Measurements from ENCODE around the gene MAP3K12. TPM values are rescaled to one million over a fixed set of nuclear protein-coding genes. Genes with fewer than 3 reads are reported as not detected.
A peak's percentile ranks its signal among the peaks of the same experiment; 100 is the strongest.

The MAP3K12 gene
- total RNA-seq, 1 experiment from 2014 or later = 9.6 TPM

GRCh38 chr12:53468282-53468681 is 31.0 kb downstream of the MAP3K12 start:
- ChIA-PET CTCF (no interaction called here), POLR2A (ENCODE audit: unreplicated experiment) (no interaction called here)
- H4K20me1 ChIP-seq (ENCODE audit: low read length) = peaks cover 62% of the 10 kb centered on the region
- intact Hi-C loops (cut with micrococcal nuclease) = no loop called here
- H3K27me3 ChIP-seq (ENCODE audit: low read length) = no peaks in the 10 kb centered on the region
- no peaks in the 10 kb centered on the region for H3K9me3 ChIP-seq (ENCODE audit: low read length)
- no peak overlapping the region for H3K4me3 ChIP-seq (ENCODE audit: low read length)
- no peak overlapping the region for H3K9ac ChIP-seq (ENCODE audit: low read length)
- ATAC-seq = no peak
- H3K4me1 ChIP-seq (ENCODE audit: insufficient read depth, low read length) = no peaks in the 10 kb centered on the region
- no TSS peak for BruUV-seq (replicated peaks)
- no peak overlapping the region for H3K4me2 ChIP-seq (ENCODE audit: low read length)
- no peak overlapping the region for H3K27ac ChIP-seq (ENCODE audit: low read length)
- DNase-seq = no peak
- TF ChIP-seq CTCF (conservative IDR thresholded peaks at IDR 0.05; ENCODE audit: low read depth, low read length) (no peak), EZH2 (IDR thresholded peaks at IDR 0.05; ENCODE audit: low read length, unreplicated experiment) (no peak), EZH2phosphoT487 (IDR thresholded peaks at IDR 0.05; ENCODE audit: borderline replicate concordance, low read length) (no peak)
- H3F3A ChIP-seq (ENCODE audit: low read length, unreplicated experiment) = peaks cover 4% of the 10 kb centered on the region
- H3K79me2 ChIP-seq (ENCODE audit: low read length) = peaks cover 66% of the 10 kb centered on the region
- peaks cover 91% of the 10 kb centered on the region for H3K36me3 ChIP-seq (ENCODE audit: low read depth, low read length)
- no peak overlapping the region for H2AFZ ChIP-seq (ENCODE audit: low read length)
- H3K9me2 ChIP-seq (replicated peaks; ENCODE audit: low read length) = no peaks in the 10 kb centered on the region

GRCh38 chr12:53467880-53468279 is 31.4 kb downstream of the MAP3K12 start:
- Histone ChIP-seq H3F3A (ENCODE audit: low read length, unreplicated experiment) (peaks cover 4% of the 10 kb centered on the region), H3K4me3 (ENCODE audit: low read length) (no peak overlapping the region), H3K79me2 (ENCODE audit: low read length) (peaks cover 68% of the 10 kb centered on the region), H3K4me1 (ENCODE audit: insufficient read depth, low read length) (no peaks in the 10 kb centered on the region), H2AFZ (ENCODE audit: low read length) (no peak overlapping the region), H3K27ac (ENCODE audit: low read length) (no peak overlapping the region), H3K4me2 (ENCODE audit: low read length) (no peak overlapping the region), H3K9me2 (replicated peaks; ENCODE audit: low read length) (no peaks in the 10 kb centered on the region), H3K9ac (ENCODE audit: low read length) (no peak overlapping the region), H4K20me1 (ENCODE audit: low read length) (peaks cover 65% of the 10 kb centered on the region), H3K27me3 (ENCODE audit: low read length) (no peaks in the 10 kb centered on the region), H3K36me3 (ENCODE audit: low read depth, low read length) (peaks cover 93% of the 10 kb centered on the region), H3K9me3 (ENCODE audit: low read length) (no peaks in the 10 kb centered on the region)
- intact Hi-C loops (cut with micrococcal nuclease) = no loop called here
- no peak for DNase-seq
- POLR2A ChIA-PET (ENCODE audit: unreplicated experiment) = no interaction called here
- BruUV-seq (replicated peaks) = TSS peak; percentile 21
- ATAC-seq = no peak
- CTCF ChIA-PET = no interaction called here
- no peak for TF ChIP-seq CTCF (conservative IDR thresholded peaks at IDR 0.05; ENCODE audit: low read depth, low read length)
- TF ChIP-seq EZH2 (IDR thresholded peaks at IDR 0.05; ENCODE audit: low read length, unreplicated experiment) = no peak

DNA sequence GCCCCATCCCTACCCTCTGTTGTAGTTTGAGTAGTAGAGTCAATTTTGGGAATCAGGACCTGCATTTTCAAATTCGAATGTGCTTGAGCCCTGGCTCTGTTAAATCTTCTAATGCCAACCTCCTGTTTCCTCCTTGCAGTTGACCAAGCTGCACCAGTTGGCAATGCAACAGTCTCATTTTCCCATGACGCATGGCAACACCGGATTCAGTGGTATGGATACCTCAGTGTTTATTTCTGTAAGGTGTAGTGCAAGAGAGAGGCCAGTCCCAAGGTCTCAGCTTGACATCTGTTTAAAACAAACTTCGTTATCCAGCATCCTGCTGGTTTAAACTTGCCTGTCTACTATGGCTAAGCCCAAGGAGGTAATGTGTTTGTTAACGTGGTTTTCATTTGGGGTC is 32.2 kb downstream of the MAP3K12 start:
- H3K9me3 ChIP-seq (ENCODE audit: low read length) = no peaks in the 10 kb centered on the region
- H3K9me2 ChIP-seq (replicated peaks; ENCODE audit: low read length) = no peaks in the 10 kb centered on the region
- H3K4me3 ChIP-seq (ENCODE audit: low read length) = no peak overlapping the region
- no peak overlapping the region for H3K9ac ChIP-seq (ENCODE audit: low read length)
- H3K79me2 ChIP-seq (ENCODE audit: low read length) = peaks cover 71% of the 10 kb centered on the region
- H3K4me2 ChIP-seq (ENCODE audit: low read length) = no peak overlapping the region
- H3K27ac ChIP-seq (ENCODE audit: low read length) = no peak overlapping the region
- ATAC-seq (no peak), DNase-seq (no peak)
- peaks cover 93% of the 10 kb centered on the region for H3K36me3 ChIP-seq (ENCODE audit: low read depth, low read length)
- no peaks in the 10 kb centered on the region for H3K27me3 ChIP-seq (ENCODE audit: low read length)
- intact Hi-C loops (cut with micrococcal nuclease) = no loop called here
- no peaks in the 10 kb centered on the region for H3K4me1 ChIP-seq (ENCODE audit: insufficient read depth, low read length)
- H2AFZ ChIP-seq (ENCODE audit: low read length) = no peak overlapping the region
- H4K20me1 ChIP-seq (ENCODE audit: low read length) = peaks cover 67% of the 10 kb centered on the region
- BruUV-seq (replicated peaks) = no TSS peak
- H3F3A ChIP-seq (ENCODE audit: low read length, unreplicated experiment) = peaks cover 4% of the 10 kb centered on the region
- TF ChIP-seq CTCF (conservative IDR thresholded peaks at IDR 0.05; ENCODE audit: low read depth, low read length) = no peak
- TF ChIP-seq EZH2 (IDR thresholded peaks at IDR 0.05; ENCODE audit: low read length, unreplicated experiment) = no peak
- TF ChIP-seq EZH2phosphoT487 (IDR thresholded peaks at IDR 0.05; ENCODE audit: borderline replicate concordance, low read length) = no peak
- POLR2A ChIA-PET (ENCODE audit: unreplicated experiment) = no interaction called here
- CTCF ChIA-PET = no interaction called here

Data from PC-3 (cell line).